K562 treated with DMSO at 1 percent for 4 hours (cell line): ENCODE measurements around the gene CD300C. TPM values are rescaled to one million over a fixed set of nuclear protein-coding genes. Genes with fewer than 3 reads are reported as not detected.

ENCODE experiments used
- total RNA-seq: library from RNA; unstranded; fragments of 300-600 nt; gene quantifications from 2 replicates; pipeline ENCODE4 v1.2.3, GENCODE V29; 2022; ENCODE audit not compliant: insufficient read depth

CD300C gene
- not detected in 2 replicates for total RNA-seq

DNA sequence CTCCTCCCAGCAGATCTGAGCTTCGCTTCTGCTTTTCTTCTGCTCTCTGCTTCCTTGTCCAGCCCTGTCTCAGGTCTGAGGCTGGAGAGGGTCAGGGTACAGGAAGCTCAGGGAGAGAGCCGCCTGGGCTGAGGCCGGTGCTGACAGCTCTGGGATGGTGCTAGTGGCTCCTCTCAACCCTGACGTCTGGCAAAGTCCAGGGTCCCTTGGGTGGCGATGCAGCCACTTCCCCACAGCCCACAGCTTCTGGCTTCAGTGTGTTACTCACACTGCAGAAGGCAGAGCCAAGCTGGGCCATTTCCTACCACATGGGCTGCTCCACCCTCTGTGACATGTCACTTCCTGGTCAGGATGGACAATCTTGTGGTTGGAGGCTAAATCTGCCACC is at the start of gene CD300C:
TSS of gene CD300C (minus strand) at position 273 of the 388 bp plus-strand sequence. CDS start 333 bp downstream, outside the sequence.

DNA sequence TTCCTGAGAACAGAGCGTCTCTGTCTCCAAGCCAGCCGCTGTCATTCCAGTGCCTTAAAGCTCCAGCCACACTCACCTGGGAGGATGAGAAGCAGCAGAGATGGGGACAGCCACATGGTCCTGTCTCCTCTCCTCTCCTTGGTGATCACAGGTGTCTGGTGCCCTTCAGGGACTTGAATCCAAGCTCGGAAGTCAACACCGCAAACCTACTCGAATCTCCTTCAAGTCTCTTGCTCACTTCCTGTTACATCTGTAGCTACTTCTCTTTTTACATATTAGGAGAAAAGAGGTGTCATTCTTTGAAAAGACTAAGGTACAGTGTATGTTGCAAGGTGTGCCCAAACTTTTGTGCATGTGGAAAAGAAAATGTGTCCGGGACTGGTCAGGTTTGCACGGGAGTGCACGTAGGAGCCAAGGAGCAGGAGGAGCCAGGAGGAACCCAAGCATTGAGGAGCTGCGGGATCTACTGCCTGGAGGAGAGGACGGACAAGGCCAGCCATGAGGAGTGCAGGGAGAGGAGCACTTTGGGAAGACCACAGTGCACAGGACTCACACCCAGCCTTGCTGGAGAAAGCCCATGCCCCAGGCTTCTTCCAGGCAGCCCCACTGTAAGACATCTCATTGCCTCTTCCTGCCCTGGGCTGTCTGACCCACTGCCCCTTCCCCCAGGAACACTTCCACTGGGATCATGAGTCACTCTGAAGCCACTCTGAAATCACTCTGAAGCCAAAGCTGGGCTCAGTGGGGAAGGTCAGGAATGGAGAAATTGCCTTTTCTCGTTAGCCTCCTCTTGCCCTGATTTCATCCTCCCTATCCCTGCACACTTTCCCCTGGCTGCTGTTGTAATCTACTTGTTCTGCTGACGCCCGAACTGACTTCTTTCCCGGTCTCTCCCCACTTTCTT is 46.4 kb upstream of the CD300C start, which contains the start of gene CD300LD:
TSS of gene CD300LD (minus strand) at position 197 of the 904 bp plus-strand sequence. CDS start at position 116, 81 bp downstream.

GRCh38 chr17:74567397-74567796 is 21.5 kb upstream of the CD300C start, which contains the start of gene CD300H:
Gene CD300H, minus strand, starts transcription at chr17:74567509.

DNA sequence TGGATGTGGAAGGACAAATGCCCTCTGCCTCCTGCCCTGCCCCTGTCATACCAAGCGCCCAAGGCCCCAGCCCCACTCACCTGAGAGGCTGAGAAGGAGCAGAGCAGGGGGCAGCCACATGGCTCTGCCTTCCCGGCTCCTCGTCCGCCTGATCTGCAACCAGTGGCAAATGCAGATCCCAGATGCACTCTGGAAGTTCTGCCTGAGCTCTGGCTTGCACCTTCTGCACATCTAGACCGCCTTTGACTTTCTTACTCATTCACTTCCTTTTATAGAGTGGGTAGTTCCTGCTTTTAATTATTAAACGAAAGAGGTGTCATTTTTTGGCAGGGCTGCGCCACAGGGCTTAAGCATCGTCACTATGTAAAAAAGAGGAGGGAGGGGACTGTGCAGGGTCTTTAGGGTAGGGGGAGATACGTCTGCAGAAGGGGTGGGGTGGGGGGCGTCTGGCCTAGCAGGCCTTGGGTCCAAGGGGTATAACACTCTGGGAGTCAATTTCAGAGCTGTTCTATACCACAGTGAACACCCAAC is 14.6 kb downstream of the CD300C start, which contains the start of gene CD300LB:
TSS of gene CD300LB (minus strand) at position 245 of the 531 bp plus-strand sequence. CDS start at position 120, 125 bp downstream.

Other genes with a start within 250 kb of the CD300C start
- gene KIF19, start 219.9 kb downstream of the CD300C start, total RNA-seq: not detected in 2 replicates
- not detected in 2 replicates for gene BTBD17, start 184.2 kb downstream of the CD300C start, total RNA-seq
- gene GPR142, start 178.6 kb downstream of the CD300C start, total RNA-seq: not detected in 2 replicates
- 6.6 and 15.4 TPM in 2 replicates for gene GPRC5C, start 114.0 kb downstream of the CD300C start, total RNA-seq
- 1.5 and 3.1 TPM in 2 replicates for gene CD300A, start 79.5 kb downstream of the CD300C start, total RNA-seq
- not detected in 2 replicates for gene CD300LB, start 14.6 kb downstream of the CD300C start, total RNA-seq
- not detected in 2 replicates for gene CD300H, start 21.4 kb upstream of the CD300C start, total RNA-seq
- not detected in 2 replicates for gene CD300LD, start 46.2 kb upstream of the CD300C start, total RNA-seq
- not detected in 2 replicates for gene CD300E, start 77.6 kb upstream of the CD300C start, total RNA-seq
- not detected in 2 replicates for gene CD300LF, start 166.8 kb upstream of the CD300C start, total RNA-seq
- gene RAB37, start 191.1 kb upstream of the CD300C start, total RNA-seq: not detected in 2 replicates
- 72.2 and 83.0 TPM in 2 replicates for gene NHERF1, start 202.5 kb upstream of the CD300C start, total RNA-seq
- gene NAT9, start 230.2 kb upstream of the CD300C start, total RNA-seq: 22.0 and 26.5 TPM in 2 replicates